Suprapubic skin (tissue), 4 donors: ENCODE results near the gene THNSL1. TPM values are rescaled to one million over a fixed set of nuclear protein-coding genes. Genes with fewer than 3 reads are reported as not detected.

ENCODE experiments used
- DNase-seq, 2 donors: peaks; one replicate each; pipeline ENCODE4 v3.0.0-alpha.2; 2019; ENCODE audit warnings: low spot score in 2 of 2
- H3K27ac ChIP-seq: fragments of 200-600 bp; sonication (generic); one replicate; pipeline ENCODE4 v1.5.1; 2019
- H3K27me3 ChIP-seq: fragments of 200-600 bp; sonication (generic); one replicate; pipeline ENCODE4 v1.5.1; 2019
- H3K36me3 ChIP-seq: fragments of 200-600 bp; sonication (generic); one replicate; pipeline ENCODE4 v1.5.1; 2019
- H3K4me1 ChIP-seq: fragments of 200-600 bp; sonication (generic); one replicate; pipeline ENCODE4 v1.5.1; 2019
- H3K4me3 ChIP-seq: fragments of 200-600 bp; sonication (generic); one replicate; pipeline ENCODE4 v1.5.1; 2019; ENCODE audit warnings: mild to moderate bottlenecking
- H3K9me3 ChIP-seq: fragments of 200-600 bp; sonication (generic); one replicate; pipeline ENCODE4 v1.5.1; 2019
- CTCF ChIP-seq, 2 donors: fragments of 200-600 bp in 1 of 2; fragments of 450-650 bp in 1 of 2; sonication (generic) in 1 of 2; IDR thresholded peaks; one replicate each; pipeline ENCODE4 v1.5.1; 2016 to 2019; ENCODE audit warnings: antibody characterized with exemption in 2 of 2, mild to moderate bottlenecking in 1 of 2, moderate library complexity in 1 of 2
- EP300 ChIP-seq: sonication (generic); formaldehyde crosslinking; IDR thresholded peaks from one replicate; pipeline ENCODE4 v1.6.1; 2017; ENCODE audit warnings: antibody characterized with exemption
- POLR2A ChIP-seq, 2 donors: fragments of 450-650 bp; IDR thresholded peaks; one replicate each; pipeline ENCODE4 v1.6.1; 2017; ENCODE audit warnings: antibody characterized with exemption in 2 of 2, mild to moderate bottlenecking in 2 of 2, moderate library complexity in 2 of 2
- POLR2AphosphoS5 ChIP-seq, 3 donors: sonication (generic); formaldehyde crosslinking; IDR thresholded peaks; one replicate each; pipeline ENCODE4 v1.6.1; 2017; ENCODE audit warnings: antibody characterized with exemption in 3 of 3
- WGBS: methylation state at CpG from one replicate; pipeline ENCODE4 v1.1.5; 2018; 5-methylcytosine and 5-hydroxymethylcytosine counted together
- total RNA-seq, 4 donors: library from RNA; depleted of rRNA; stranded (reverse); fragments of >200 nt; gene quantifications; one replicate each; pipeline ENCODE4 v1.1.0, GENCODE V29; 2016

Gene THNSL1
- total RNA-seq, 4 donors from 2014 or later, result 1.1 to 2.2 (median 2.0) TPM

- Histone ChIP-seq H3K4me3 (no peak overlapping the region), H3K36me3 (no peaks in the 10 kb centered on the region), H3K27me3 (no peaks in the 10 kb centered on the region), H3K4me1 (peaks cover 12% of the 10 kb centered on the region), H3K9me3 (no peaks in the 10 kb centered on the region), H3K27ac (no peak overlapping the region)
- 33% methylated on average over 7 of the region's 7 CpGs for WGBS
- no peak for DNase-seq
- TF ChIP-seq CTCF (IDR thresholded peaks at IDR 0.05) (no peak), POLR2A (IDR thresholded peaks at IDR 0.05) (no peak), EP300 (no peak), POLR2AphosphoS5 (IDR thresholded peaks at IDR 0.05) (no peak)
Measured at GRCh38 chr10:25059990-25060389, 43.6 kb downstream of the THNSL1 start.

- Histone ChIP-seq H3K27me3 (no peaks in the 10 kb centered on the region), H3K36me3 (no peaks in the 10 kb centered on the region), H3K9me3 (no peaks in the 10 kb centered on the region), H3K4me3 (no peak overlapping the region), H3K4me1 (peaks cover 12% of the 10 kb centered on the region), H3K27ac (no peak overlapping the region)
- no peak for DNase-seq
- TF ChIP-seq EP300 (no peak), POLR2AphosphoS5 (IDR thresholded peaks at IDR 0.05) (no peak), CTCF (IDR thresholded peaks at IDR 0.05) (no peak), POLR2A (IDR thresholded peaks at IDR 0.05) (no peak)
- 88% methylated on average over 7 of the region's 7 CpGs for WGBS
Measured at GRCh38 chr10:25061125-25061524, 44.7 kb downstream of the THNSL1 start.

DNA sequence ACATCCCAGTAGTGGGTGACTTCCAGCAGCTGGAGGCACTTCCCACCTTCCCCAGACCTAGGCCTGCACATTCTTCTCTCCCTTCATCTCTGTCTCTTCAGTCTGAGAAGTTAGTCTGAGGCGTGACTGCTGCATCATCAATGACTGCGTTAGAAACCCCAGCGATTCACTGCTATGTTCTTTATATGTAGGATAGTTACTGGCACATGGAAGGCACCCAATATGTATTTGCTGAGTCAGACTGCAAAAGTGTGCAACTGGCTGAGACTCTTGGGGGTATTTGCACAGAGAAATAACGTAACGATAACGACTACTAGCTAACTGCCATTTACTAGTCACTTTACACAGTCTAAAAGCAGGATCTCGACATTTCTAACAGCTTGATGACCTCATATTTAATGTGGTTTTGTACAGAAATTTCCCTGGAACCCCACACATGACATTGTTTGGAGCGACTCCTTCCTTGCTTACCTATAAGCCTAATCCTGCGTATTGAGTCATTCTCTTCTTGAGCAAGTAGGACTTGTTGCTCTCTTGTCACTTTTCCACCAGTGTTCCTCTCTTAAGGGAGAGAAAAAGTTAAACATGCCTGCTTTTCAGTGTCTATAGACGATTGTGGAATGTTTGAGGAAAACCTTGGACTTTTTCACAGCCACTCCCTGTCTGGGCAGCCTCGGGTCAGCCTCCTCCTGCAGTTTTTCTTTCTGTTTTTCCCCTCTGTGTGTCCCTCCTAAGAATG, 45.5 kb downstream of the THNSL1 start:
- Histone ChIP-seq H3K4me1 (peaks cover 12% of the 10 kb centered on the region), H3K36me3 (no peaks in the 10 kb centered on the region), H3K27ac (peak overlapping the region; percentile 21), H3K27me3 (no peaks in the 10 kb centered on the region), H3K9me3 (no peaks in the 10 kb centered on the region), H3K4me3 (no peak overlapping the region)
- DNase-seq, result no peak
- TF ChIP-seq EP300 (no peak), POLR2AphosphoS5 (IDR thresholded peaks at IDR 0.05) (no peak), CTCF (IDR thresholded peaks at IDR 0.05) (no peak), POLR2A (IDR thresholded peaks at IDR 0.05) (no peak)
- 65% methylated on average over 11 of the region's 11 CpGs for WGBS

DNA sequence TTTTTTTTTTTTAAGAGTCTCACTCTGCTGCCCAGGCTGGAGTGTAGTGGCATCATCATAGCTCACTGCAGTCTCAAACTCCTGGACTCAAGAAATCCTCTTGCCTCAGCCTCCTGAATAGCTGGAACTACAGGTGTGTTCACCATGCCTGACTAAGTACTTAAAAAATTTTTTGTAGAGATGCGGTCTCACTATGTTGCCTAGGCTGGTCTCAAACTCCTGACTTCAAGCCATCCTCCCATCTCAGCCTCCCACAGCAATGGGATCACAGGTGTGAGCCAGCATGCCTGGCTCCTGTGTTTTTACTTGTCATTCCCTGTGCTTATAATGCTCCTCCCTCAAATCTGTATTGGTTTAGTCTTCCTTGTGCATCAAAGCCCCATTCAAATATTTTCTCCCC, 46.7 kb downstream of the THNSL1 start:
- DNase-seq, result no peak
- no peak overlapping the region for H3K27ac ChIP-seq
- no peaks in the 10 kb centered on the region for H3K9me3 ChIP-seq
- H3K36me3 ChIP-seq, result no peaks in the 10 kb centered on the region
- TF ChIP-seq POLR2AphosphoS5 (IDR thresholded peaks at IDR 0.05), result no peak
- H3K4me3 ChIP-seq, result no peak overlapping the region
- H3K4me1 ChIP-seq, result peaks cover 12% of the 10 kb centered on the region
- H3K27me3 ChIP-seq, result no peaks in the 10 kb centered on the region
- 92% methylated on average over 1 of the region's 1 CpG for WGBS

DNA sequence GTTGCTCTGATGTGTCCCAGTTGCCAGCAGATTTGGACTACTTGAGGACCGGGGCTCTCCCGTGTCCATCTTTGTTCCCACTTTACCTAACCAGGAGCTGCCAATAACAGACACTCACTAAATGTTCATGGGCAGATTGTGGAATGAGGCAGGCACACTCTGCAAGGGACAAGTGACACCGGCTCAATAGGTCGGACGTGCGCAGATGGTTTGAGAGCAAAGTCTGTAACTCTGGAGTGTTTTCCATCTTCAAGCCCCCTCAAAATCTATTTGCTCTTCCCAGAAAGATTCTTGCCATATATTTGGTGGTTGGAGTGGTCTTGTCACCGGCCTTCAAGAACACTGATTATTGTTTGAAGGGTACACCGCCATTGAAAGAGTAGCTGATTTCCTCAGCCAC, 47.2 kb downstream of the THNSL1 start:
- WGBS, result 95% methylated on average over 8 of the region's 8 CpGs
- Histone ChIP-seq H3K36me3 (no peaks in the 10 kb centered on the region), H3K9me3 (no peaks in the 10 kb centered on the region), H3K27ac (no peak overlapping the region), H3K4me1 (peaks cover 12% of the 10 kb centered on the region), H3K4me3 (no peak overlapping the region), H3K27me3 (no peaks in the 10 kb centered on the region)
- TF ChIP-seq CTCF (IDR thresholded peaks at IDR 0.05) (no peak), POLR2A (IDR thresholded peaks at IDR 0.05) (no peak), EP300 (no peak), POLR2AphosphoS5 (IDR thresholded peaks at IDR 0.05) (no peak)
- no peak for DNase-seq
